GM21526 (cell line): ENCODE measurements around the gene IQSEC2.

Experiments used
- ATAC-seq: cut with Tn5 transposase; IDR thresholded peaks from one replicate; pipeline ENCODE4 v1.9.1; 2021; ENCODE audit warnings: moderate library complexity; ENCODE audit not compliant: unreplicated experiment, low FRiP score

Gene IQSEC2

GRCh38 chrX:53272808-53273337, 8.5 kb downstream of the IQSEC2 start:
- ATAC-seq, result no peak

GRCh38 chrX:53269536-53270107, 11.8 kb downstream of the IQSEC2 start:
- no peak for ATAC-seq

GRCh38 chrX:53268173-53268572, 13.2 kb downstream of the IQSEC2 start:
- no peak for ATAC-seq

GRCh38 chrX:53266914-53267313, 14.5 kb downstream of the IQSEC2 start:
- ATAC-seq, result no peak

- ATAC-seq, result no peak
These were observed 15.4 kb downstream of the IQSEC2 start for GRCh38 chrX:53265771-53266574.

GRCh38 chrX:53263597-53264094, 17.7 kb downstream of the IQSEC2 start:
- ATAC-seq, result no peak

- ATAC-seq, result no peak
These were observed 18.4 kb downstream of the IQSEC2 start for GRCh38 chrX:53262918-53263394.

- ATAC-seq, result no peak
These were observed 19.0 kb downstream of the IQSEC2 start for GRCh38 chrX:53262189-53262917.

- ATAC-seq, result no peak
These were observed 19.9 kb downstream of the IQSEC2 start for GRCh38 chrX:53261355-53261972.

- ATAC-seq, result no peak
These were observed 20.5 kb downstream of the IQSEC2 start for GRCh38 chrX:53260836-53261235.

- no peak for ATAC-seq
These were observed 23.5 kb downstream of the IQSEC2 start for GRCh38 chrX:53257670-53258423.

- ATAC-seq, result no peak
These were observed 24.2 kb downstream of the IQSEC2 start for GRCh38 chrX:53257166-53257565.

GRCh38 chrX:53256446-53257041, 24.8 kb downstream of the IQSEC2 start:
- no peak for ATAC-seq

GRCh38 chrX:53255738-53256191, 25.6 kb downstream of the IQSEC2 start:
- no peak for ATAC-seq

GRCh38 chrX:53254570-53255461, 26.6 kb downstream of the IQSEC2 start:
- no peak for ATAC-seq

GRCh38 chrX:53253293-53254020, 27.9 kb downstream of the IQSEC2 start:
- no peak for ATAC-seq

- ATAC-seq, result no peak
These were observed 30.1 kb downstream of the IQSEC2 start for GRCh38 chrX:53251307-53251706.

GRCh38 chrX:53250556-53250955, 30.8 kb downstream of the IQSEC2 start:
- ATAC-seq, result no peak
